H9 (cell line): ENCODE data around the gene TMEM117. TPM values are rescaled to one million over a fixed set of nuclear protein-coding genes. Genes with fewer than 3 reads are reported as not detected.

Experiments used
- DNase-seq: peaks from one replicate; pipeline ENCODE4 v3.0.0-alpha.2; 2017
- H2AFZ ChIP-seq: one replicate; pipeline ENCODE4 v1.6.1; 2013; ENCODE audit warnings: mild to moderate bottlenecking, low read length, control low read depth, moderate library complexity
- H2AK5ac ChIP-seq: 2 replicates; pipeline ENCODE4 v1.6.1; 2013; ENCODE audit warnings: low read length, control low read depth, mixed read lengths; ENCODE audit not compliant: insufficient read length
- H2BK120ac ChIP-seq: one replicate; pipeline ENCODE4 v1.6.1; 2013; ENCODE audit warnings: low read depth, mild to moderate bottlenecking, low read length, control low read depth, inconsistent platforms; ENCODE audit not compliant: poor library complexity, severe bottlenecking
- H2BK12ac ChIP-seq: 2 replicates; pipeline ENCODE4 v1.6.1; 2013; ENCODE audit warnings: low read length, control low read depth, mixed read lengths, low read depth; ENCODE audit not compliant: insufficient read length
- H2BK15ac ChIP-seq: 2 replicates; pipeline ENCODE4 v1.6.1; 2013; ENCODE audit warnings: low read depth, low read length, control low read depth
- H2BK20ac ChIP-seq: one replicate; pipeline ENCODE4 v1.6.1; 2013; ENCODE audit warnings: low read depth, mild to moderate bottlenecking, low read length, control low read depth, inconsistent platforms; ENCODE audit not compliant: poor library complexity, severe bottlenecking
- H2BK5ac ChIP-seq: 2 replicates; pipeline ENCODE4 v1.6.1; 2013; ENCODE audit warnings: low read length, control low read depth, mixed read lengths; ENCODE audit not compliant: insufficient read length
- H3K14ac ChIP-seq: 2 replicates; pipeline ENCODE4 v1.6.1; 2013; ENCODE audit warnings: low read length, control low read depth; ENCODE audit not compliant: insufficient read depth
- H3K18ac ChIP-seq: 2 replicates; pipeline ENCODE4 v1.6.1; 2013; ENCODE audit warnings: low read depth, mild to moderate bottlenecking, mixed read lengths, low read length, control low read depth; ENCODE audit not compliant: insufficient read length
- H3K23ac ChIP-seq: 2 replicates; pipeline ENCODE4 v1.6.1; 2013; ENCODE audit warnings: low read length, control low read depth, mixed read lengths, low read depth; ENCODE audit not compliant: insufficient read length
- H3K23me2 ChIP-seq: 2 replicates; pipeline ENCODE4 v1.6.1; 2013; ENCODE audit warnings: low read depth, mild to moderate bottlenecking, mixed read lengths, low read length, control low read depth; ENCODE audit not compliant: insufficient read length, poor library complexity, severe bottlenecking
- H3K27ac ChIP-seq: 2 replicates; pipeline ENCODE4 v1.5.1; 2013; ENCODE audit warnings: low read length, control low read depth, mixed read lengths, low read depth; ENCODE audit not compliant: insufficient read length
- H3K27me3 ChIP-seq: 2 replicates; pipeline ENCODE4 v1.6.1; 2013; ENCODE audit warnings: low read length, control low read depth, inconsistent platforms; ENCODE audit not compliant: insufficient read depth
- H3K4ac ChIP-seq: 2 replicates; pipeline ENCODE4 v1.6.1; 2013; ENCODE audit warnings: low read depth, mild to moderate bottlenecking, control low read depth, inconsistent platforms, low read length, moderate library complexity
- H3K4me1 ChIP-seq: 2 replicates; pipeline ENCODE4 v1.6.1; 2013; ENCODE audit warnings: low read length, control low read depth, inconsistent platforms; ENCODE audit not compliant: insufficient read depth
- H3K4me2 ChIP-seq: 2 replicates; pipeline ENCODE4 v1.6.1; 2013; ENCODE audit warnings: low read length, control low read depth, mixed read lengths; ENCODE audit not compliant: insufficient read length, insufficient read depth
- H3K56ac ChIP-seq: 2 replicates; pipeline ENCODE4 v1.6.1; 2013; ENCODE audit warnings: low read depth, mild to moderate bottlenecking, mixed read lengths, low read length, control low read depth; ENCODE audit not compliant: insufficient read length
- H3K79me1 ChIP-seq: 2 replicates; pipeline ENCODE4 v1.6.1; 2013; ENCODE audit warnings: low read depth, mild to moderate bottlenecking, moderate library complexity, low read length, control low read depth, inconsistent platforms; ENCODE audit not compliant: insufficient read depth, poor library complexity, severe bottlenecking
- H3K79me2 ChIP-seq: 2 replicates; pipeline ENCODE4 v1.6.1; 2013; ENCODE audit warnings: low read length, control low read depth, inconsistent platforms; ENCODE audit not compliant: insufficient read depth
- H3K9ac ChIP-seq: 2 replicates; pipeline ENCODE4 v1.6.1; 2013; ENCODE audit warnings: low read length, control low read depth, mixed read lengths; ENCODE audit not compliant: insufficient read length; ENCODE audit errors: extremely low read depth
- H3K9me3 ChIP-seq: one replicate; pipeline ENCODE4 v1.6.1; 2013; ENCODE audit warnings: low read depth, low read length, inconsistent platforms; ENCODE audit not compliant: control insufficient read depth
- H3T11ph ChIP-seq: one replicate; pipeline ENCODE4 v1.6.1; 2013; ENCODE audit warnings: mild to moderate bottlenecking, low read length, control low read depth, inconsistent platforms
- H4K20me1 ChIP-seq: one replicate; pipeline ENCODE4 v1.6.1; 2013; ENCODE audit not compliant: control insufficient read depth, insufficient read length, insufficient read depth
- H4K5ac ChIP-seq: 2 replicates; pipeline ENCODE4 v1.6.1; 2013; ENCODE audit warnings: low read depth, mild to moderate bottlenecking, mixed read lengths, low read length, control low read depth; ENCODE audit not compliant: insufficient read length
- H4K8ac ChIP-seq: replicated peaks from 2 replicates; pipeline ENCODE4 v1.6.1; 2013; ENCODE audit warnings: low read length, control low read depth, mixed read lengths, low read depth; ENCODE audit not compliant: insufficient read length
- H4K91ac ChIP-seq: 2 replicates; pipeline ENCODE4 v1.6.1; 2013; ENCODE audit warnings: low read depth, mild to moderate bottlenecking, moderate library complexity, mixed read lengths, low read length, control low read depth; ENCODE audit not compliant: insufficient read length
- H3K27ac Mint-ChIP-seq, 3 experiments: 2 replicates in 2 of 3; 3 replicates in 1 of 3; pipeline ENCODE4 v1.8.0; 2020 to 2021; ENCODE audit warnings: mixed read lengths in 3 of 3, mild to moderate bottlenecking in 1 of 3, moderate library complexity in 1 of 3
- H3K27me3 Mint-ChIP-seq: 2 replicates; pipeline ENCODE4 v1.8.0; 2021; ENCODE audit warnings: low read depth, mild to moderate bottlenecking, moderate library complexity, mixed read lengths
- H3K36me3 Mint-ChIP-seq, 3 experiments: 2 replicates in 2 of 3; 3 replicates in 1 of 3; pipeline ENCODE4 v1.8.0; 2020 to 2021; ENCODE audit warnings: low read depth in 3 of 3, mixed read lengths in 3 of 3; ENCODE audit not compliant: insufficient read depth in 1 of 3
- H3K4me1 Mint-ChIP-seq, 2 experiments: 2 replicates each; pipeline ENCODE4 v1.8.0; 2020; ENCODE audit warnings: mixed read lengths in 2 of 2
- H3K4me3 Mint-ChIP-seq, 2 experiments: 2 replicates in 1 of 2; 3 replicates in 1 of 2; pipeline ENCODE4 v1.8.0; 2020 to 2021; ENCODE audit warnings: mild to moderate bottlenecking in 2 of 2, mixed read lengths in 2 of 2, moderate library complexity in 1 of 2
- H3K9me3 Mint-ChIP-seq, 2 experiments: 2 replicates in 1 of 2; 3 replicates in 1 of 2; pipeline ENCODE4 v1.8.0; 2020; ENCODE audit warnings: mild to moderate bottlenecking in 2 of 2, mixed read lengths in 2 of 2, moderate library complexity in 1 of 2
- CTCF ChIP-seq: fragments of 200-600 bp; sonication (generic); conservative IDR thresholded peaks from 3 replicates; pipeline ENCODE4 v1.8.0; 2021; ENCODE audit warnings: antibody characterized with exemption, mild to moderate bottlenecking
- WGBS: extraction: QIAGEN DNeasy Blood & Tissue Kit; methylation state at CpG from one replicate; pipeline ENCODE4 v1.1.7; 2013; ENCODE audit warnings: missing lambda C conversion rate, low lambda C conversion rate, mixed read lengths; ENCODE audit not compliant: insufficient read length; ENCODE audit errors: extremely low coverage; 5-methylcytosine and 5-hydroxymethylcytosine counted together
- total RNA-seq: library from RNA; stranded (reverse); gene quantifications from 2 replicates; pipeline ENCODE4 v1.2.1, GENCODE V29; 2021

The TMEM117 gene
- total RNA-seq, 1 experiment from 2014 or later = 1.7 TPM

- Histone ChIP-seq H3K18ac (no peak overlapping the region), H2AFZ (no peak overlapping the region), H2BK5ac (no peak overlapping the region), H3K4me2 (no peak overlapping the region), H3K23ac (no peak overlapping the region), H2AK5ac (no peak overlapping the region), H2BK12ac (no peak overlapping the region), H3K56ac (no peak overlapping the region), H2BK120ac (no peak overlapping the region), H3K9me3 (no peaks in the 10 kb centered on the region), H2BK15ac (no peak overlapping the region), H3T11ph (no peak overlapping the region), H4K91ac (no peak overlapping the region), H3K9ac (no peak overlapping the region), H3K27ac (no peak overlapping the region), H3K79me1 (no peaks in the 10 kb centered on the region), H4K20me1 (no peaks in the 10 kb centered on the region), H3K4me1 (no peaks in the 10 kb centered on the region), H3K27me3 (no peaks in the 10 kb centered on the region), H3K4ac (no peak overlapping the region), H3K14ac (no peak overlapping the region), H2BK20ac (no peak overlapping the region), H3K79me2 (no peaks in the 10 kb centered on the region), H4K5ac (no peak overlapping the region), H4K8ac (no peak overlapping the region), H3K23me2 (no peaks in the 10 kb centered on the region)
- Mint-ChIP-seq H3K9me3 (no peaks in the 10 kb centered on the region), H3K4me3 (no peak overlapping the region), H3K36me3 (no peaks in the 10 kb centered on the region), H3K27me3 (no peaks in the 10 kb centered on the region), H3K4me1 (no peaks in the 10 kb centered on the region), H3K27ac (no peak overlapping the region)
- no peak for TF ChIP-seq CTCF
- WGBS = no CpG with 5 or more reads among the region's 2 CpGs
- no peak for DNase-seq
These were observed 313.1 kb downstream of the TMEM117 start for GRCh38 chr12:44148936-44149335.
